DMS153 treated with DMSO at 0.1 percent for 48 hours (cell line): ENCODE data around the gene RAG2.

Source experiments
- DNase-seq: peaks from one replicate; lab custom pipeline; 2025; ENCODE audit not compliant: unreplicated experiment; lab: John Stamatoyannopoulos, UW

The RAG2 gene

DNA sequence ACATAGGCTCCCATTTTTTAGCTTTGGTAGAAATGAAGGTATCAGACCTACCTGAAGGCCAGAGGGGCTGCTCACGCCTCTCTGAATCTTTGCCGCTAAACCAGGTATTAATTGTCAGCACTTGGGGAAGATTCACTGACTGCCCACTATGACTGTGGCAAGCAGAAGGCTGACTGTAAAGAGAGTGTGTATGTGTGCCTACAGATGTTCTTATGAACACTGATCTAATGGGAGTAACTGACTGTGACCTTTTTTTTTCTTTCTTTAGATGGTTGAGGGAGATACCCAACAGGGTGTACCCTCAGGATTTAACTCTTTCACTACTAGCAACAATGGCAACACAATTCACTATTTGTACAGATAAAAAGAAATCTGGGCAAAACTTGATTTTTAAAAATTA is at the start of gene RAG2:
Gene RAG2 (minus strand): TSS at position 186 of the 400 bp plus-strand sequence. CDS start 4,068 bp downstream, outside the sequence.
- DNase-seq = no peak

DNA sequence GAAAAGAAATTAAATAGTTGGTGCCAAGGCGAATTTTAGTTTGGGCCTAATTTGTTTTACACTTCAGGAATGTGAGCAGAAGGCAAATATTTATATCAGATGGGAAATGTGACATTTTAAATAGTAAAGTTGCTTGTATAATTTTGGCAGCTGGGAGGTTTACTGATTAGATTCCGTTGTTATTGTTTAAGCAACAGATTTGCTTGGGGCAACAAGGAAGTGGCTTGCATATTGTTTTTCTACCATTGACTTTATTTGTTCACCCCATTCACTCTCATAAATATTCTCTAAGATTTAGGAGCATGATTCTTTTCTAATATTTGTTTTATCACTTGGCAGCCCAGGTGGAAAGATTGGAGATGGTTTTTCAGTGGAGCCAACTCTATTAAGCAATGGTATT is 40.5 kb upstream of the RAG2 start:
- DNase-seq = no peak

DNA sequence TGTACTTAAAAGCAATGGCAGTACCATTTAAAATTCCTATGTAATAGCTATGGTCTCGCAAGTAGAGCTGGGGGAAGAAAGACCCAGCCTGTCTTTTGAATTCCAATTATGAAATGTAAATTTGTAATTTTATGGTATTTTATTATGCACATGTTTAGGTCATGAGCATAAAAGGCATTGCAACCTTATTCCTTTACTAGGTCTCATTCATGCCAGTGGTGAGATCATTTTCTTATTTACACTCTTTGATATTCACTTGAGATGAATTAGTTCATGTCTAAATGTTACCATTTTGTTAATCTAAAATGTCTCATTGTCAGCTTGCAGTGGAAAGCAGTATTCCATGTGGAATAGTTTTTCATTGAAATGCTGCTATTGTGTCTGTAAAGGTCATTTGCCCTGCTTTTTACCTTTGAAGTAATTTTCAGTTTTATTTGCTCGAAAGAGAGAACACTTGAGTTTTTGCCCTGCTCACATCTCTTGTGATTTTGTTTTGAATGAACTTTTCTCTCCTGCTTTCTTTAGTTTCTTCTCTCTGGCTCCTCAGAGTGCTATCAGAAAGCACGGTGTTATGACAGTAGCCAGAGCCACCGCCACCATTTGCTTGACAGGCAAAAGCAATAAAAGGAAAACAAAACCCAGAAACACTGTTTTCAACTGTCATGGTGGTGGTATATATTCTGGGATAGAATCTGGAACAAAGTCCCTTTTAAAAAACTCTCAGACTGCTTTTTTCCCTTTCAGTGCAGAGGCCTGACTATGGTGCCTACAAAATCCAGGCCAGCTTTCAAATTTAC is 37.2 kb upstream of the RAG2 start:
- DNase-seq = no peak

DNA sequence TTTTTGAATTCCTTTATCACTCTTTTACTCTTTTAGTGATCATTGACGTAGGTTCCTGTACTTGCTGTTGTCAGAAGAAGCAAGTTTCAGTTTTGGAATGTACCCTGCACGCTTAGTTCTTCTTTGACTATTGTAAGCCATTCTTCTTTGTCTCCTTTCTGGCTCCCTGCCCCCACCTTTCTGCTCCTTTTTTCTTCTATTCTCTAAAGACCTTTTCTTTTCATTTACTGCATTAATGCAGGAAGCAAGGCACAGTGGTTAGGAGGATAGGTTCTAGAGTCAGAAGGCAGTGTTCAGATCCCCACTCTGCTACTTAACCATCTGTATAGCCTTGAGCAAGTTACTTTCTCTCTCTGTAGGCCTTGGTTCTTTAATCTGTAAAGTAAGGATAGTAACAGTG is 33.7 kb upstream of the RAG2 start:
- no peak for DNase-seq

DNA sequence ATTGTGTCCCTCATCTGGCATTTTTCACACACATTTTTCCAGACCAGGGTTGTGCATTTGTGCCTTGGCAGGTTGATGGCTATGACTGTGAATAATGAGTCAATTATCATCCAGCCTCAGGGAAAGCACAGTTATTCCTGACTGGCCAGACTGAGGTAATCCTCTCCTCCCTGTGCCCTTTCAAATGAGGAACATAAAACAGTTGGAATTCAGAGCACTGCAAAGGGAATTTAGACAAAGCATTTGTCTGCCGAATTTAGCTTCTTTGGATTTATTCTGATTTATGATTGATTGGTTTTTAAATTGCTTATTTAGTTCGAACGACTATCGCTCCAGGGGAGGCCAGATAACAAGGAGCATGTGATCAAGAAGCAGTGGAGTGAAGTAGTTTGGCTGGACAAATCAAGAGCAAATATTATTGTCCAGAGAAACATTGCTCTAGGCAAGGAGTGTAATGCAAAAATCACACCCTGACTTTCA is 30.8 kb upstream of the RAG2 start:
- no peak for DNase-seq

DNA sequence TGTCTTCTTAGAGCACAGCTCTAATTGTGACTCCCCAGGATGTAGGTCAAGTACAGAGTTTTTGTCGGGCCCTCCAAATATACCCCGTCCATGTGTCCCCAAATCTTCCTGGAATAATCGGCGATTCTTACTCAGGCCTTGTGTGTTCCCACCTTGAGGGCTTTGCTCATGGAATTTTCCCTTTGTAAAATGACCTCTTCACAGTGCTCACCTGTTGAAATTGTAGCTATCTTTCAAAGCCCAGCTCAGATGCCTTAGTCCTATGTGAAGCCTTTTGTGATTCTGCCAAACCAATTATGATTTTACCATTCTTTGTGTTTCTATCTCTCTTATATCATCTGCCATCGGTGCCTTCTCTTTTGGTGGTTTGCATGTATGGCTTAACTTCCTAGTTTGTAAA is 30.1 kb upstream of the RAG2 start:
- no peak for DNase-seq

DNA sequence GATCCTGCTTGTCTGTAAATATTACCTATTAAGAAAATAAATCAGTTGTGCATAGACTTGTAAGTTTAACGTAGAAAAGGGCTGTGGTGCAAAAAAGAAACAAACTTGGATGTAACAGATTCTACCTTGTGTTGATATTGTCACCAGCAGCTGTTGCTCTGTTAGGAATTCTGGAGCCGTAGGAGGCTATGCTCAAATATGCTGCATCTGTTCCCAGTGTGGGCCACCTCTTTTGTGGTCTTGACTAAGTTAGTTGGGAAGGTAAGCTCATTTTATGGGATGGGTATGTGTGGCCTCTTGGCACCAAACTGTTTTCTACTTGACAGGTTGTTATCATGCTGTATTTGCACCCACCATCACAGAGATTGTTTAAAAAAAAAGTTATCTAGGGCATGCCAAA is 29.4 kb upstream of the RAG2 start:
- no peak for DNase-seq

DNA sequence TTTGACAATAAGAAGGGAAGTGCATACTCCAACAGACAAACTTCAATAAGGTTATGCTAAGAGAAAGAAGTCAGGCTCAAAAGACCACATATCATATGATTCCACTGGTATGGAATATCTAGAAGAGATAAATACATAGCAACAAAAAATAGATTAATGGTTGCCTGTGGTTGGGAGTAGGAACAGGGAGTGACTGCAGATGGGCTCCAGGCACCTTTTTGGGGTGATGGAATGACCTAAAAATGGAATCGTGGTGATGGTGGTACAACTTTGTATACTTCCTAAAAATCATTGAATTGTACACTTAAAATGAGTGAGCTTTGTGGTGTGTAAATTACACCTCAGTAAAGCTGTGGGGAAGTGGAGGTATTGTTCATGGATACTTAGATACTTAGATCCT is 29.0 kb upstream of the RAG2 start:
- no peak for DNase-seq

DNA sequence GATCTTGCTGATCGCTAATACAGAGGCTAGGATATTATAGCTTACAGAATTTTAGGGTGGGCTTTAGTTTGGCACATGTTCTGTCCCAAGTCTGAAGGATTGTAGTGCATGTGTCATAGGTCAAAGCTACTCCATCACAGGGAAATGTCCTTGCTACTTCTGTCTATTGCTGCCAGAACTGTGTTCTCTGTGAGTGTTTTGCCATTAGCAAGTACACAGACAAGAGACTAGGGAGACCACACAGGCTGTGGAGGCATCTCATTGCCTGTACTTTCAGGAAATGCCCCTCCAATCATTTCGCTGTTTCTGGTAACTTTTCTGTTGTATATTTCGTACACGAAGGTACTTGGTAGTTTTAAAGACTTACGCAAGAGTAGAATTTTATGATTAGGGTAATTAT is 25.5 kb upstream of the RAG2 start:
- no peak for DNase-seq

DNA sequence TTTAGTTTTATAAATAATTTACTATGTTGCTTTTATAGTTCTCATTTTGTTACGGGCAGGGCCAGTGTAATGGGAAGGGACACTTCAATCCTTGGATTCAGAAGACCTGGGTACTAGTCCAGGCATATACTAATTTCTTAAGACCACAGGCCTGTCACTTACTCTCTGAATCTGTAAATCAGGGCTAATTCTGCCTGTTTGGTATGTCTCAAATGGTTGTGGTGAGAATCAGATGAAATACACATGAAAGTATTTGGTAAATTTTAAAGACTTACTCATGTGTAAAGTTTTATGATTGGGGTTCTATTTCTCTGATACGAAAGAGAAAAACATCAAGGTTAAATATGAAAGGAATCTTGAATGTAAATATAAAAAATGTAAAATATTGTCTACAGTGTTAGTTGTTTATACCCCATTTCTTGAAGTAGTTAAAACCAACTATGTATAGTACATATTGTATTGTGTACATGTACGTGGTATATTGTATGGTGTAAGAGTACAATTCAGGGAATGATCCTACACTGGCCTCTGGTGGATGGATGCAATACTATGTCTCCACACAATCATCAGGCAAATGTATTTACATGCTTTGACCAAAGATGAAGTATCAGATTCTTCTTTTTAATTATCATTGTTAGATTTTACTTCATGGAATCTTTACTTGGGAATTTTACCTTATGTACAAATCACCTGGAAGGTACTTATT is 24.5 kb upstream of the RAG2 start:
- peak; percentile 1 for DNase-seq

DNA sequence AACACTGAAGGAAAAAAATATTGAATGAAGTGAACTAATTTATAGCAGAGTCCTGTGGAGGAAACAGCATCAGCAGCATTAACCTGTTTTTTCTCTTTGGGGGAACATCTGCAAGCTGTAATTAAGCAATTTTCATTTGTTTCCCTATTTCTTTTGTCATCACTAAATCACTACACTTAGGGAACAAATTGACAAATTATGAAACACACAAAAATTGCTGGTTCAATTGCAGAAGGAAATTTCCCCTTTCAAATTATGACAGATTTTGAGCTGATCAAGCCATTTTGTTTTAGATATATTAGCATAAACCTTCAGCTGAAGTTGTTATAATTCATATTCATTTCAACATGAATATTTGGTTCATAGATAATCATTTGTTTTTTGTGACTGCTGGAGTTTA is 22.2 kb upstream of the RAG2 start:
- DNase-seq = no peak

DNA sequence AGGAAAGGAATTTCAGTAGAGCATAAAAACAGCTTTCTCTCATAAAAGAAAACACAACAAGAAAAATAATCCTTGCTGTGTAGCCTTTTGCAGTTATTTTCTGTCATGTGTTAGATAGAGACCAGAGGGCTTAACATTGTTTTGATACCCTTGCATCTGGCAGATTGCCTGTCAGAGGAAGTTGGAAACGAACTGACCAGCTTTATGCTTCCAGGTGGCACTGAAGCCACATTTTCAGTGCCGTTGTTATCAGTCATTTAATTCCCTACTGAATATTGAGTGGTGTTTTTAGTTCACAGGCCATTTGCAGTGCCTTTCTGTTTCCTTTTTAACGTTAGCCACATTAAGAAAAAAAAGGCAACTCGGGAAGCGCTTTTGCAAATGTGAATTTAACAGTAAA is 21.5 kb upstream of the RAG2 start:
- no peak for DNase-seq

DNA sequence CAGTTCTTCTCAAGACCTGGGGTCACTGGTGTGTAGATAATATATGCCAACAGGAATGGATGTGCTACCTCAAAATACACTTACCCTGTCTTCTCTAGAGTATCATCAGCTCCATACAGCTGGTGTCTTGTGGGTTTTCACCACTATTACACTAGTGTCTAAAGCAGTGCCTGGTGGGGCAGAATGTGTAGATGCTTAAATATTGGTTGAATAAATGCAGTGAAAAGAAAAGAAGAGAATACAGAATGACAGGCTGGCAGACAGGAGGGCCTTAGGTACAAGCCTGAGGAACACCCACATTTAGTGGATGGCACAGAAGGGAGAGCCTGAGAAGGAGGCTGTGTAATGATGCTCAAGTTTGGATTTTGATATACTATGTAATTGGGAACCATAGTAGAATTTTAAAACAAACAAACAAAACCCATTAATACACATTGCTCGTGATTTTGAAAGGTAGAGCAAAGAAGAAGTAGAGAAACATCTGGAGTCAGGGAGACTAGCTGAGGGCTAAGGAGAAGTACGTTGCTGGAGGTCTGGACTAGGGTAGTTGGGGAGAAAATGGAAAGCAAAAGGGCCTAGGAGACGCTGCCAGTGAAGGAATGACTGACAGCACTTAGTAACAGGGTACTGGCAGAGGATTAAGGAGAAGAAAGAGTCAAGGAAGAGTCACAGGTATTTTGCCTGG is 20.5 kb upstream of the RAG2 start:
- no peak for DNase-seq

DNA sequence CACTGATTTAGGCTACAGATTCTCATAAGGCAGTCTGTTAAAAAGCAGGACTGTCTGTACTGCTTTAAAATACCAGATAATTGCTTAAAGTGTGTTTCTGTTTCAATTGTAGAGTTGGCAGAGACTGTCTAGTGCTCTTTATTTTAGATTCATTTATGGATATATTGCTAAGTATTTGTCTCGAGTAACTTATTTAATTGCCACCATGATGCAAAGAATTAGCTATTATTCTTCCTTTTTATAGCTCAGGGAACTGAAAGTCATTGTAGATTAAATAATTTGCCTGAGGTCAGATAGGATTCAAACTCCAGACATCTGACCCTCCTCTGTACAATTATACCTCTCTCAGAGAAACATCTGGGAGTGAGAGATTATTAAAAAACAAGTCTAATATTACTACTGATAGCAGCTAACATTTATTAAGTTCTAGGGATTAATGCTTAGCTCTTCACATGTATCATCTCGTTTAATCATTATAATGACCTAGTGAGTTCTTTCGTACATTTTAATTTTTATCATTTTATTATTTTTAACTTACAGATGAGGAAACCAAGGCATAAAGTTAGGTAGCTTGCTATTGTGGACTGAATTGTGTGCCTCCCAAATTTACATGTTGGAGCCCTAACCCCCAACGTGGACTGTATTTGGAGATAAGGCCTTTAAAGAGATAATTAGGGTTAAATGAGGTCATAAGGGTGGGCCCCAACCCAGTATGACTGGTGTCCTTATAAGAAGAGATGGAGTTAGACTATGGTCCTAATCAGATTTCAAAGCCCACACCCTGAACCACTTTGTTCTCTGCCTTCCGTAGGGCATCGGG is 19.7 kb upstream of the RAG2 start:
- no peak for DNase-seq

DNA sequence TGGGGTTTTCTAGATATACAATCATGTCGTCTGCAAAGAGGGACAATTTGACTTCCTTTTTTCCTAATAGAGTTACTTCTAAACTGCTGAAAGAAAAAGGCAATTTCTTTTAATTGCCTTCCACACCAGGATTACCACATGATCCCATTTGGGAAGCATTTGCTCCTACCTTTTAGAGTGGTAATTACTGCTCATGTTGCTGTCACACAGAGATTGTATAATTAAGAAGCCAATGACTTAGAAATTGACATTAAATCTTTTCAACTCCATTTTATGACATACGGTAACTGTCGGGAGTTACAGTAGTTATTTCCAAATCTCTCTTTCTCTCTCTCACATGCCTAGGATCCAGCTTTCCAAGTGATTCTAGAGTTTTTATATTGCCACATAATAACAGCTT is 17.8 kb upstream of the RAG2 start:
- no peak for DNase-seq

DNA sequence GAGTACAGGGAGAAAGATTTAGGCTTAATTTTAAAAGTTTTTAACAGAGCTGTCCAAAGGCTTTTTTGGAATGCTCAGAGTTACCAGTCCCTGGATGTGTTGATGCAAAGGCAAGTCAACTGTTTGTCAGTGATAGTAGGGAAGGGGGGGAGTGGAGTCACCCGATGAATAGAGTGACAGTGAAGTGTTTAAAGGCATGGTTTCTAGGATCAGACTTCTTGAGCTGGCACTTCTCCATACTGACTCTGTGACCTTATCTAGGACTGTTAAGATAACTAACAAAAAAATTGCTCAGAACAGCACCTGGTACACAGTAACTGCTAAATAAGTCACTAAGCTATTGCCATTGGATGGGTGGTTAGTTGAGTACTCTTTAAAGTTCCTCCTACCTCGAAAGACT is 11.3 kb upstream of the RAG2 start:
- no peak for DNase-seq

DNA sequence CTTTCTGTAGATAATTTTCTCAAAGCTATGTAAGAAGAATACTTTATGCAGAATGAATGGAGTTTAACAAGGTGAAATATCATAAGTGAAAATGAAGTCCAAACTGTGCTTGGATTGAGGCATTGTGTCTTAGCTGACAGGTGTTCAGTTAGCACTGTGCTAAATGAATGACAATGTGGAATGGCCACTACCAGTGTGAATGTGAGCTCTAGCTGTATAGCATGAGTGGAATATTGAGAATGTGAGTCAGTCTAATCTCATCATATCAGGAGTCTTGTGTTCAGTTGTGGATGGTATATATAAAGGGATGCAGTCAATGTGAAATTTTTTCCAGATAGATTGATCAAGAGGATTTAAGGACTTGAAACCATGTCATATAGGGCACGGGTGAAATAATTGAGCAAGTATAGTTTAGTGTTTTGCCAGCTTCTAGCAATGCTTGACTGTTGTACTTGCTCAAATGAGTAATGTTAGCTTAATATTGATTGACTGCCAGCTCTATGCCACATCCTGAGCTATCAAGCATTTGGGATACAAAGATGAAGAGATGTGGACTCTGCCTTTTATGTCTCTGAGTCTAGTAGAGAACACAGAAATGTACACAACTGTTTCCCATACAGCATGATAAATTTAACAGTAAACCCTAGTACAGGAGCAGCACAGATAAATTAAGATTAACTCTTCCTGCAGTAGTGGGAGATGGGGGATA is 10.6 kb upstream of the RAG2 start:
- DNase-seq = no peak

DNA sequence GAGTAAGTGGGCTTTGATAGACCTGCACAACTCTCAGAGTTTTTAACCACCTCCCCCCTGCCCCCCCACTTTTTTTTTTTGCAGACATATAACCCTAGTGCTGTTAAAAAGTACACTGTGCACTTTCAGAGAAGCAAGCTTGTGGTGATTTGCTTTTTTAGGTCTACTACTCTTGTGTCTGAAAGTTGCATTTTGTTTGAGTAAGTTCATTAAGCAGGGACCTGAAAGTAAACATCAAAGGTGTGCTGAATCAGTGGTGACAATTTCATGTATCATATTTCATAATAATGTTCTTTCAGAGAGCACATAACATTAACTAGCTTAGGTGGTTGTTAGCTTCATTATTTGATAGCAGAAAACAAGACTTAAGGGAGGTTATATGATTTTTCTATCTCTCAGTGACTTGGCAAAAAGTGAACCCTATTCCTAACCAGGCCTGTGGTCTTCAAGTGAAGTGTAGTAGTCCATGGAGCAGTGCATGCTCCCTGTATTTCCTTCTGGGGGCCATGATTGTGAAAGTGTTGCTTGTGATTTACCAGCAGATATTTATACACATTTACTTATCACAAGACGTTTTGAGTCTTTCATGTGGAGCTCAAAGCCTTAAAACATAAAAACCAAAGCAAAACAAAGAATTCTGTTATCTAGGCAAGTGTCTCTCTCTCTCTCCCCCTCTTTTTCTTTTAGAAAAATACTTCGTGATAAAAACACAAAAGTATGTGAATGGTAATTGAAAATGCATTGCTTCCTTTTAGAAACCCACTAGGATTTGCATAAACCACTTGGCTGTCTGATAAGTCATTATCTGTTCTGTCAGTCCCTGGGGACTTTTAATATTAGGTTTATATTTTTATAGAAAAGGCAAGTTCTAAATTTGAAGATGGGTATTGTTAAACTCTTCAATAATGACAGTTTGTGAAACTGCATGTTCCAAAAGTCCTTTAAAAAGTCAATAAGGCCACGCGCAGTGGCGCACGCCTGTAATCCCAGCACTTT is 7.5 kb upstream of the RAG2 start:
- no peak for DNase-seq

DNA sequence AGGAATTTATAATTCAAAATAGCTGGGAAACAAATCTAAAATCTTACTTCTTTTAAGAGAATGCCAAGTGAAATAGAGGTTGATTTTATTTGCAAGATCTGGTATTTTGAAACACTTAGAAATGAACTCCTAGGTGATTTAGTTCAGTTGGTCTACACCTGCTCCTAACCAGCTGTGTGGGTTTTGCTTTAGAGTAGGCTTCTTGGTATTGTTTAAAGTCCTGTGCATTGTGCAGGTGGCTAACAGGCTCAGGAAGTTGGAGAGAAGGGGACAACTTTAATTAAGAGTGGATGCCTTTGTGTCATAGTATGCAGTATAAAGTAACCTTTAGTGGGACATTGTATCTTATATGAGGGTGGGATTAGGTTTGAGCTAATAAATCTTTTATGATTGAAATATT is 4.1 kb upstream of the RAG2 start:
- DNase-seq = no peak
